Loucy (cell line): ENCODE data around the gene PLAAT2.

Experiments used
- CTCF ChIP-seq: fragments of 200-600 bp; sonication (generic); conservative IDR thresholded peaks from 2 replicates; pipeline ENCODE4 v1.5.1; 2014; ENCODE audit warnings: mild to moderate bottlenecking, antibody characterized with exemption, low read length
- EZH2phosphoT487 ChIP-seq: fragments of 200-600 bp; IDR thresholded peaks from 2 replicates; pipeline ENCODE4 v1.6.1; 2018; ENCODE audit warnings: antibody characterized with exemption, mild to moderate bottlenecking, moderate library complexity, borderline replicate concordance

GRCh38 chr11:63611395-63611747 lies 48.2 kb upstream of the PLAAT2 start:
- TF ChIP-seq CTCF (no peak), EZH2phosphoT487 (no peak)
